GM12878 (cell line): ENCODE data around the gene THAP2. TPM values are rescaled to one million over a fixed set of nuclear protein-coding genes. Genes with fewer than 3 reads are reported as not detected.

Source experiments
- BACH1 ChIP-seq: fragments of 450-650 bp; IDR thresholded peaks from 2 replicates; pipeline ENCODE4 v1.6.1; 2017; ENCODE audit warnings: mild to moderate bottlenecking, borderline replicate concordance
- HCFC1 ChIP-seq: fragments of 150-350 bp; IDR thresholded peaks from 2 replicates; pipeline ENCODE4 v1.6.1; 2014; ENCODE audit warnings: low read length
- KAT2A ChIP-seq: conservative IDR thresholded peaks from 2 replicates; pipeline ENCODE4 v1.6.1; 2011; ENCODE audit warnings: low read depth, low read length; ENCODE audit not compliant: control insufficient read depth
- SP1 ChIP-seq: IDR thresholded peaks from one replicate; pipeline ENCODE4 v1.6.1; 2011; ENCODE audit warnings: low read depth, low read length
- TCF7 ChIP-seq: IDR thresholded peaks from 2 replicates; pipeline ENCODE4 v1.6.1; 2014; ENCODE audit warnings: antibody characterized with exemption, borderline replicate concordance
- ZBTB33 ChIP-seq: fragments of 450-650 bp; IDR thresholded peaks from 2 replicates; pipeline ENCODE4 v1.6.1; 2017; ENCODE audit warnings: mild to moderate bottlenecking
- ZNF687 ChIP-seq: fragments of 450-650 bp; IDR thresholded peaks from 2 replicates; pipeline ENCODE4 v1.6.1; 2017; ENCODE audit warnings: mild to moderate bottlenecking, moderate library complexity
- polyA plus RNA-seq, 11 experiments: library from polyadenylated mRNA; depleted of rRNA in 4 of 11; unstranded in 6 of 11; stranded (reverse) in 5 of 11; fragments of >200 nt; fragmentation: Nextera tagmentation in 4 of 11; fragmentation: Illumina TruSeq in 1 of 11; extraction: Ambion mirVana in 4 of 11; extraction: Trizol in 1 of 11; gene quantifications; 1 replicate in 1 of 11; 2 replicates in 10 of 11; pipeline versions ENCODE4 v1.2.1 to v1.2.3, GENCODE V29; 2011 to 2016; ENCODE audit warnings: inconsistent platforms in 2 of 11, missing spikeins in 2 of 11, low read depth in 1 of 11
- total RNA-seq, 4 experiments: library from RNA; depleted of rRNA in 3 of 4; stranded (reverse); fragments of >200 nt in 3 of 4; fragmentation: Illumina TruSeq in 1 of 4; extraction: Trizol in 1 of 4; gene quantifications; 2 replicates each; pipeline versions ENCODE4 v1.2.1 to v1.2.3, GENCODE V29; 2013 to 2021

Gene THAP2
- total and polyA plus RNA-seq, 10 of the 15 experiments (the other 5 are each of a cell fraction or from before 2014, with no cell fraction given): 4.1 to 18.0 (median 7.3) TPM

GRCh38 chr12:71704920-71705319 lies 40.8 kb downstream of the THAP2 start (continued):
- no peak for TF ChIP-seq ZNF687
- no peak for TF ChIP-seq KAT2A
- no peak for TF ChIP-seq ZBTB33
- no peak for TF ChIP-seq BACH1
- no peak for TF ChIP-seq SP1
- TF ChIP-seq TCF7: no peak
- no peak for TF ChIP-seq HCFC1
